ENCODE results near the gene PODXL2. TPM values are rescaled to one million over a fixed set of nuclear protein-coding genes. Genes with fewer than 3 reads are reported as not detected.

Gene PODXL2
- total and polyA plus RNA-seq, 2 donors (not counting 1 experiment from before 2014, with no cell fraction given), result 3.1 to 4.0 TPM

GRCh38 chr3:127616836-127617605 lies 12.0 kb upstream of the PODXL2 start:
- H3K9ac ChIP-seq (ENCODE audit: low read length), result no peak overlapping the region
- Mint-ChIP-seq H3K27ac (no peak overlapping the region), H3K9me3 (ENCODE audit: insufficient read depth) (no peaks in the 10 kb centered on the region), H3K4me1 (no peaks in the 10 kb centered on the region), H3K4me3 (no peak overlapping the region), H3K27me3 (no peaks in the 10 kb centered on the region)
- no peak for ATAC-seq (ENCODE audit: low read depth)
- intact Hi-C loops (cut with micrococcal nuclease), result no loop called here
- no peaks in the 10 kb centered on the region for H3K4me1 ChIP-seq (ENCODE audit: control insufficient read depth in 2 of 2, insufficient read depth in 2 of 2, low read length in 2 of 2)
- H4K20me1 ChIP-seq (ENCODE audit: control insufficient read depth, insufficient read depth, low read length, poor library complexity, severe bottlenecking), result no peaks in the 10 kb centered on the region
- no peak overlapping the region for H3K4me3 ChIP-seq (ENCODE audit: control extremely low read depth in 1 of 5, extremely low read depth in 1 of 5, insufficient read depth in 1 of 5, low read depth in 2 of 5, low read length in 4 of 5)
- H3K36me3 ChIP-seq (replicated peaks in 1 of 2; ENCODE audit: control extremely low read depth in 1 of 2, control insufficient read depth in 1 of 2, extremely low read depth in 1 of 2, insufficient read depth in 2 of 2, low read length in 1 of 2), result peaks cover 2 to 80% of the 10 kb centered on the region in 2 experiments
- TF ChIP-seq, protein P1, sequence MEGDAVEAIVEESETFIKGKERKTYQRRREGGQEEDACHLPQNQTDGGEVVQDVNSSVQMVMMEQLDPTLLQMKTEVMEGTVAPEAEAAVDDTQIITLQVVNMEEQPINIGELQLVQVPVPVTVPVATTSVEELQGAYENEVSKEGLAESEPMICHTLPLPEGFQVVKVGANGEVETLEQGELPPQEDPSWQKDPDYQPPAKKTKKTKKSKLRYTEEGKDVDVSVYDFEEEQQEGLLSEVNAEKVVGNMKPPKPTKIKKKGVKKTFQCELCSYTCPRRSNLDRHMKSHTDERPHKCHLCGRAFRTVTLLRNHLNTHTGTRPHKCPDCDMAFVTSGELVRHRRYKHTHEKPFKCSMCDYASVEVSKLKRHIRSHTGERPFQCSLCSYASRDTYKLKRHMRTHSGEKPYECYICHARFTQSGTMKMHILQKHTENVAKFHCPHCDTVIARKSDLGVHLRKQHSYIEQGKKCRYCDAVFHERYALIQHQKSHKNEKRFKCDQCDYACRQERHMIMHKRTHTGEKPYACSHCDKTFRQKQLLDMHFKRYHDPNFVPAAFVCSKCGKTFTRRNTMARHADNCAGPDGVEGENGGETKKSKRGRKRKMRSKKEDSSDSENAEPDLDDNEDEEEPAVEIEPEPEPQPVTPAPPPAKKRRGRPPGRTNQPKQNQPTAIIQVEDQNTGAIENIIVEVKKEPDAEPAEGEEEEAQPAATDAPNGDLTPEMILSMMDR (IDR thresholded peaks at IDR 0.05), result no peak
- TF ChIP-seq EZH2 (IDR thresholded peaks at IDR 0.05; ENCODE audit: borderline replicate concordance, insufficient read depth, low read depth, low read length, poor library complexity, severe bottlenecking), result no peak
- ChIA-PET POLR2A (no interaction called here), CTCF (no interaction called here)
- H2AFZ ChIP-seq (ENCODE audit: insufficient read depth, low read depth, low read length, poor library complexity, severe bottlenecking), result no peak overlapping the region
- no peaks in the 10 kb centered on the region for H3K9me3 ChIP-seq (ENCODE audit: control extremely low read depth in 1 of 3, control insufficient read depth in 2 of 3, insufficient read depth in 1 of 3, low read length in 2 of 3)
- no peak for DNase-seq
- H3K4me2 ChIP-seq (replicated peaks; ENCODE audit: low read depth, low read length, poor library complexity, severe bottlenecking), result no peak overlapping the region
- no peaks in the 10 kb centered on the region for H3K79me2 ChIP-seq (ENCODE audit: control insufficient read depth, insufficient read depth, low read length)
- 97% methylated on average over 26 of the region's 26 CpGs for WGBS (ENCODE audit: insufficient coverage)
- no peaks in the 10 kb centered on the region for H3K27me3 ChIP-seq (replicated peaks in 1 of 4; ENCODE audit: control extremely low read depth in 1 of 4, control insufficient read depth in 3 of 4, insufficient read depth in 4 of 4, low read length in 3 of 4)
- no peak overlapping the region for H3K27ac ChIP-seq (ENCODE audit: low read length in 2 of 2)

DNA sequence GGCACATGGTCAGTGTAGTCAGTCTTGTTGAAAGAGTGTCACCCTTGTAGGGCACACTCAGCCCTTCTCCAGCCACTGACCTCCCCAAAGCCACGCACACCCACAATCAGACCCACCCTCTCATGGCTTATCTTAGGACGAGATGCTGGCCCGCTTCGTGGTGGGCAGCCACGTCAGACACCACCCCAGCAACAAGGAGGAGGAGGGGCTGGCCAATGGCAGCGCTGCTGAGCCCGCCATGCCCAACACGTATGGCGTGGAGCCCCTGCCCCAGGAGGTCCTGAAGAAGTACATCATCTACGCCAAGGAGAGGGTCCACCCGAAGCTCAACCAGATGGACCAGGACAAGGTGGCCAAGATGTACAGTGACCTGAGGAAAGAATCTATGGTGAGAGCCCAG lies 10.1 kb upstream of the PODXL2 start:
- Histone ChIP-seq H3K79me2 (ENCODE audit: control insufficient read depth, insufficient read depth, low read length) (no peaks in the 10 kb centered on the region), H3K4me3 (ENCODE audit: control extremely low read depth in 1 of 5, extremely low read depth in 1 of 5, insufficient read depth in 1 of 5, low read depth in 2 of 5, low read length in 4 of 5) (no peak overlapping the region), H3K4me2 (replicated peaks; ENCODE audit: low read depth, low read length, poor library complexity, severe bottlenecking) (no peak overlapping the region), H2AFZ (ENCODE audit: insufficient read depth, low read depth, low read length, poor library complexity, severe bottlenecking) (no peak overlapping the region), H3K9me3 (ENCODE audit: control extremely low read depth in 1 of 3, control insufficient read depth in 2 of 3, insufficient read depth in 1 of 3, low read length in 2 of 3) (no peaks in the 10 kb centered on the region), H3K36me3 (replicated peaks in 1 of 2; ENCODE audit: control extremely low read depth in 1 of 2, control insufficient read depth in 1 of 2, extremely low read depth in 1 of 2, insufficient read depth in 2 of 2, low read length in 1 of 2) (peaks cover 2 to 65% of the 10 kb centered on the region in 2 experiments), H3K9ac (ENCODE audit: low read length) (no peak overlapping the region), H4K20me1 (ENCODE audit: control insufficient read depth, insufficient read depth, low read length, poor library complexity, severe bottlenecking) (no peaks in the 10 kb centered on the region), H3K27ac (ENCODE audit: low read length in 2 of 2) (no peak overlapping the region), H3K27me3 (replicated peaks in 1 of 4; ENCODE audit: control extremely low read depth in 1 of 4, control insufficient read depth in 3 of 4, insufficient read depth in 4 of 4, low read length in 3 of 4) (no peaks in the 10 kb centered on the region), H3K4me1 (ENCODE audit: control insufficient read depth in 2 of 2, insufficient read depth in 2 of 2, low read length in 2 of 2) (no peaks in the 10 kb centered on the region)
- DNase-seq (no peak), ATAC-seq (ENCODE audit: low read depth) (no peak)
- Mint-ChIP-seq H3K4me3 (no peak overlapping the region), H3K9me3 (ENCODE audit: insufficient read depth) (no peaks in the 10 kb centered on the region), H3K27ac (no peak overlapping the region), H3K4me1 (no peaks in the 10 kb centered on the region), H3K27me3 (no peaks in the 10 kb centered on the region)
- POLR2A ChIA-PET, result no interaction called here
- TF ChIP-seq EZH2 (IDR thresholded peaks at IDR 0.05; ENCODE audit: borderline replicate concordance, insufficient read depth, low read depth, low read length, poor library complexity, severe bottlenecking), result no peak
- TF ChIP-seq, protein P1 (IDR thresholded peaks at IDR 0.05), result no peak
- WGBS (ENCODE audit: insufficient coverage), result 98% methylated on average over 11 of the region's 11 CpGs
- intact Hi-C loops (cut with micrococcal nuclease), result no loop called here
- CTCF ChIA-PET, result no interaction called here

Measured in B cell (primary cell).